SK-N-SH treated with all-trans-retinoic acid at 6 μM for 48 hours (cell line): ENCODE measurements around the gene CHKA.

Source experiments
- ARNTL ChIP-seq: fragments of 450-650 bp; formaldehyde crosslinking; IDR thresholded peaks from 2 replicates; pipeline ENCODE4 v1.5.0; 2020; ENCODE audit warnings: low read depth, mild to moderate bottlenecking, moderate library complexity, borderline replicate concordance
- ISL1 ChIP-seq: fragments of 250-450 bp; sonication (Bioruptor Pico); IDR thresholded peaks from 2 replicates; pipeline ENCODE4 v2.1.2; 2022; ENCODE audit warnings: mild to moderate bottlenecking, moderate library complexity
- OSR1 ChIP-seq: fragments of 250-450 bp; sonication (Bioruptor Pico); IDR thresholded peaks from 2 replicates; pipeline ENCODE4 v1.8.0; 2022; ENCODE audit warnings: moderate library complexity, mild to moderate bottlenecking, inconsistent platforms
- PPARA ChIP-seq: fragments of 250-450 bp; sonication (Bioruptor Pico); IDR thresholded peaks from 2 replicates; pipeline ENCODE4 v1.5.0; 2020; ENCODE audit warnings: mild to moderate bottlenecking, borderline replicate concordance
- RARB ChIP-seq: fragments of 250-450 bp; sonication (Bioruptor Pico); IDR thresholded peaks from 2 replicates; pipeline ENCODE4 v1.8.0; 2021; ENCODE audit warnings: mild to moderate bottlenecking, moderate library complexity
- ZFP30 ChIP-seq: fragments of 450-650 bp; formaldehyde crosslinking; IDR thresholded peaks from 2 replicates; pipeline ENCODE4 v1.5.0; 2022; ENCODE audit warnings: mild to moderate bottlenecking, moderate library complexity
- TF ChIP-seq, protein P1 (sequence below): fragments of 250-450 bp; sonication (Bioruptor Pico); IDR thresholded peaks from 2 replicates; pipeline ENCODE4 v1.5.0; 2020; ENCODE audit warnings: mild to moderate bottlenecking, moderate library complexity

DNA sequence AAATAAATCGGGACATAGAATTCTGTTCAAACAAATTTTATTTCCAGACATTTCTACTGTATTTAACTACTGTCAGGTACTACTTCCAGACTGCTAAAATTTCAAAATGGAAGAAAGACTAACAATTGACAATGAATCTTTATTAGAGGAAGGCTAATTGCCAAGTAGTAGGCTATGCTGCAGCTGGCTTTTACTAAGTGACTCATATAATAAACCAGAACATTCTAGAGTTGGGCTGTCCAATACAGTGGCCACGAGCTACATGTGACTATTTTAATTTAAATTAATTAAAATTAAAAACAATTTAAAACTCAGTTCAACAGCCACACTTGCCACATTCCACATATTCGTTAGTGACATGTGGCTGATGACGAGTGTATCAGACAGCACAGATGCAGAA is 27.6 kb downstream of the CHKA start:
- TF ChIP-seq PPARA (CRISPR knock-in tag), result no peak
- TF ChIP-seq, protein P1, sequence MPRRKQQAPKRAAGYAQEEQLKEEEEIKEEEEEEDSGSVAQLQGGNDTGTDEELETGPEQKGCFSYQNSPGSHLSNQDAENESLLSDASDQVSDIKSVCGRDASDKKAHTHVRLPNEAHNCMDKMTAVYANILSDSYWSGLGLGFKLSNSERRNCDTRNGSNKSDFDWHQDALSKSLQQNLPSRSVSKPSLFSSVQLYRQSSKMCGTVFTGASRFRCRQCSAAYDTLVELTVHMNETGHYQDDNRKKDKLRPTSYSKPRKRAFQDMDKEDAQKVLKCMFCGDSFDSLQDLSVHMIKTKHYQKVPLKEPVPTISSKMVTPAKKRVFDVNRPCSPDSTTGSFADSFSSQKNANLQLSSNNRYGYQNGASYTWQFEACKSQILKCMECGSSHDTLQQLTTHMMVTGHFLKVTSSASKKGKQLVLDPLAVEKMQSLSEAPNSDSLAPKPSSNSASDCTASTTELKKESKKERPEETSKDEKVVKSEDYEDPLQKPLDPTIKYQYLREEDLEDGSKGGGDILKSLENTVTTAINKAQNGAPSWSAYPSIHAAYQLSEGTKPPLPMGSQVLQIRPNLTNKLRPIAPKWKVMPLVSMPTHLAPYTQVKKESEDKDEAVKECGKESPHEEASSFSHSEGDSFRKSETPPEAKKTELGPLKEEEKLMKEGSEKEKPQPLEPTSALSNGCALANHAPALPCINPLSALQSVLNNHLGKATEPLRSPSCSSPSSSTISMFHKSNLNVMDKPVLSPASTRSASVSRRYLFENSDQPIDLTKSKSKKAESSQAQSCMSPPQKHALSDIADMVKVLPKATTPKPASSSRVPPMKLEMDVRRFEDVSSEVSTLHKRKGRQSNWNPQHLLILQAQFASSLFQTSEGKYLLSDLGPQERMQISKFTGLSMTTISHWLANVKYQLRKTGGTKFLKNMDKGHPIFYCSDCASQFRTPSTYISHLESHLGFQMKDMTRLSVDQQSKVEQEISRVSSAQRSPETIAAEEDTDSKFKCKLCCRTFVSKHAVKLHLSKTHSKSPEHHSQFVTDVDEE, result no peak
- no peak for TF ChIP-seq ISL1 (CRISPR knock-in tag)
- no peak for TF ChIP-seq ZFP30
- no peak for TF ChIP-seq OSR1 (CRISPR knock-in tag)
- TF ChIP-seq RARB (CRISPR knock-in tag), result no peak
- no peak for TF ChIP-seq ARNTL (CRISPR knock-in tag)
